HG02763 (cell line): ENCODE results near the gene NPHS1.
A peak's percentile ranks its signal among the peaks of the same experiment; 100 is the strongest.
"Not testable (repeated sequence)": the region's sequence is repeated elsewhere in the genome, so short reads cannot be mapped to it uniquely, and the experiment has no call there.

ENCODE experiments used
- ATAC-seq: cut with Tn5 transposase; IDR thresholded peaks from one replicate; pipeline ENCODE4 v1.9.1; 2021; ENCODE audit warnings: mild to moderate bottlenecking, moderate library complexity; ENCODE audit not compliant: unreplicated experiment

NPHS1 gene, protein sequence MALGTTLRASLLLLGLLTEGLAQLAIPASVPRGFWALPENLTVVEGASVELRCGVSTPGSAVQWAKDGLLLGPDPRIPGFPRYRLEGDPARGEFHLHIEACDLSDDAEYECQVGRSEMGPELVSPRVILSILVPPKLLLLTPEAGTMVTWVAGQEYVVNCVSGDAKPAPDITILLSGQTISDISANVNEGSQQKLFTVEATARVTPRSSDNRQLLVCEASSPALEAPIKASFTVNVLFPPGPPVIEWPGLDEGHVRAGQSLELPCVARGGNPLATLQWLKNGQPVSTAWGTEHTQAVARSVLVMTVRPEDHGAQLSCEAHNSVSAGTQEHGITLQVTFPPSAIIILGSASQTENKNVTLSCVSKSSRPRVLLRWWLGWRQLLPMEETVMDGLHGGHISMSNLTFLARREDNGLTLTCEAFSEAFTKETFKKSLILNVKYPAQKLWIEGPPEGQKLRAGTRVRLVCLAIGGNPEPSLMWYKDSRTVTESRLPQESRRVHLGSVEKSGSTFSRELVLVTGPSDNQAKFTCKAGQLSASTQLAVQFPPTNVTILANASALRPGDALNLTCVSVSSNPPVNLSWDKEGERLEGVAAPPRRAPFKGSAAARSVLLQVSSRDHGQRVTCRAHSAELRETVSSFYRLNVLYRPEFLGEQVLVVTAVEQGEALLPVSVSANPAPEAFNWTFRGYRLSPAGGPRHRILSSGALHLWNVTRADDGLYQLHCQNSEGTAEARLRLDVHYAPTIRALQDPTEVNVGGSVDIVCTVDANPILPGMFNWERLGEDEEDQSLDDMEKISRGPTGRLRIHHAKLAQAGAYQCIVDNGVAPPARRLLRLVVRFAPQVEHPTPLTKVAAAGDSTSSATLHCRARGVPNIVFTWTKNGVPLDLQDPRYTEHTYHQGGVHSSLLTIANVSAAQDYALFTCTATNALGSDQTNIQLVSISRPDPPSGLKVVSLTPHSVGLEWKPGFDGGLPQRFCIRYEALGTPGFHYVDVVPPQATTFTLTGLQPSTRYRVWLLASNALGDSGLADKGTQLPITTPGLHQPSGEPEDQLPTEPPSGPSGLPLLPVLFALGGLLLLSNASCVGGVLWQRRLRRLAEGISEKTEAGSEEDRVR (N-terminal part only)

DNA sequence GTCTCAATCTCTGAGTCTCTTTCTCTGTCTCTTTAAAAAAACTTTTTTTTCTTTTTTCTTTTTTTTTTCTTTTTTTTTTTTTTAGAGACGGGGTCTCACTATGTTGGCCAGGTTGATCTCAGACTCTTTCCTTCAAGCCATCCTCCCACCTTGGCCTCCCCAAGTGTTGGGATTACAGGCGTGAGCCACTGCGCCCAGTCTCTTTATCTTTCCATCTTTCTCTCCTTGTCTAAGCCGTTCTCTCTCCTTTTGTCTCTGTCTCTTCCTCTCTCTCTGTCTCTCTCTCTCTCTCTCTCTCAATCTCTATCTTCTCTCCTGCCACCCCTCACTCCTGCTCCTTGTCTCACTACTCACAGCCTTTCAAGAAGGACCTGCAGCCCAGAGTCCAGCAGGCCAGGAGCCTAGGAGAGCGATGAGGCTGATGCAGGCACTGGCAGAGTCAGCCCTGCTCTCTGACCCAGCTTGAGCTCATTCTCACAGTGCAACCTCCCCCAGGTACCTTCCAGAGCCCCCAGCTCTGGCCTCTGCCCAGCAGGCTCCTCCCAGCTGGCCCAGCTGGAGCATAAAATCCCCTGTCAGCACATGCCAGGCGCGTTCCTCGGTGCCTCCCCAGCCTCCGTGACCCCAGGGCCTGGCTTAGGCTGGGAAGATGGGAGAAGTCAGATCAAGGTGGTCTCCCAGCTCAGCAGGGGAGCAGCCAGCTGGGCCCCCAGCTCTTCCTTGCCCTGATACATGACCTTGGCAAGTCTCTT is at the start of gene NPHS1:
NPHS1 (minus strand) TSS at position 476 of the 752 bp plus-strand sequence. CDS start 667 bp downstream, outside the sequence.
- no peak for ATAC-seq

DNA sequence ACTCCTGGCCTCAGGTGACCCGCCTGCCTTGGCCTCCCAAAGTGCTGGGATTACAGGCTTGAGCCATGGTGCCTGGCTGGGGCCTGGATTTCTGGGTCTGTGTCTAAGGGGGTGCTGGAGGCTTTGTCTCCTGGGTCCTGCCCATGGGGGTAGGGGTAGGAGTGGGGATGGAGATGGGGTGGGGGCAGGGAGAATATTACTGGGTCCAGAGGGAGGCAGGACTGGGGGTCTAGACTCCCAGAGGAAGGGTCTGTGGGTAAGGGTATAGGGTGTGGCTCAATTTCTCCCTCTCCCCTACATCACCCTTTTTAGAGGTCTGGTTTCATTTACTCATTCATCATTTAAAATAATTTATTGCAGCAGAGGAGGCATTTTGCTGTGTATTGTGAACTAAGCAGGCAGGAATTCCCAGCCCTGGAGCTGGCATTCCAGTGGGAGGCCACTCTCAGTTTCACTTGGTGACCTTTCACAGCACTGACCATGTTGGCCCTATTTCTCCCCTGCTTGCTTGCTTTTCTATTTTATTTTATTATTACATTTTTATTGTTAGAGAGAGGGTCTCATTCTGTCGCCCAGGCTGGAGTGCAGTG is 48.8 kb upstream of the NPHS1 start:
- no peak for ATAC-seq

DNA sequence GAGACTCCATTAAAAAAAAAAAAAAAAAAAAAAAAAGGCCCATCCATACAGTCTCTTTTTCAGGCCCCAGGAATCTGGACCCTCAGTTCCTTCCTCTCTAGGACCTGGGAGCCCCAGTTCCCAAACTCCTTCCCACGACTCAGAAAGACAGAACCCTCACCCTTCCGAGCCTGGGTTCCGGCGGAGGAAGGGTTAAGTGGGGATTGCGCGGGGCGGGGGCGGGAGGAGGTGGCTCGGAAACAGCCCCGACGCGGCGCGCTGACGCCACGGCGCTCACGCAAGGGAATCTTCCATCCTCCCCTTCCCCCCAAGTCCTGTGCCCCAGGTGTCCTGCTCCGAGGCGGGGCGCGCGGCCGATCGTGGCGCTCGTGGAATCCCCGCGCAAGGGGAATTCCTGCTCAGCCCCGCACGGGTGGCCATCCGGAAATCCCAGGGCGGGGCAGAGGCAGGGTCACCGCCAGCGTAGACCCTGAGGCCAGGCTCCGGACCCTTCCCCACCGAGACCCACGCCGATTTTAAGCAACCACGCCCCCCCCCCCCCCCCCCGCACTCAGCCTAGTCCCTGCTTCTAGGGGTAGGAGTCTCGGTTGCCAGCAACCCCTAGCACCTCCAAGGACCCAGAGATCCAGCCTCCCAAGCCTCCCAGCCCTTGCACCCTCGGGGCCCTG is 47.4 kb upstream of the NPHS1 start:
- ATAC-seq: peak; percentile 45

DNA sequence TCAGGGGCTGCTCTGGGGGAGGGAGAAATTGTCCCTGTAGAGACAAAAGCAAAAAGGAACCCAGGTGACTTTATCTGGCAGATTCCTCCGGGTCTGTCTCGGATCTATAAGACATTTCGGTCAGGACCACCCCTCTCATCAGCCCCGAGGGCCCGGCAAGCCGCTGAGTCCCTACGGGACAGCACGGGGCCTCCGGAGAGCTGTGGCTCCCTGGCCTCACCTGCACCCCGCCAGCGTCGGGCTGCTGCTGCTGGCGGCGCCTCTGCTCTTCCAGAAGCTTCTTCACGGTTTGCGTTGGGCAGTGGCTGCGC is 46.1 kb upstream of the NPHS1 start:
- ATAC-seq: no peak

DNA sequence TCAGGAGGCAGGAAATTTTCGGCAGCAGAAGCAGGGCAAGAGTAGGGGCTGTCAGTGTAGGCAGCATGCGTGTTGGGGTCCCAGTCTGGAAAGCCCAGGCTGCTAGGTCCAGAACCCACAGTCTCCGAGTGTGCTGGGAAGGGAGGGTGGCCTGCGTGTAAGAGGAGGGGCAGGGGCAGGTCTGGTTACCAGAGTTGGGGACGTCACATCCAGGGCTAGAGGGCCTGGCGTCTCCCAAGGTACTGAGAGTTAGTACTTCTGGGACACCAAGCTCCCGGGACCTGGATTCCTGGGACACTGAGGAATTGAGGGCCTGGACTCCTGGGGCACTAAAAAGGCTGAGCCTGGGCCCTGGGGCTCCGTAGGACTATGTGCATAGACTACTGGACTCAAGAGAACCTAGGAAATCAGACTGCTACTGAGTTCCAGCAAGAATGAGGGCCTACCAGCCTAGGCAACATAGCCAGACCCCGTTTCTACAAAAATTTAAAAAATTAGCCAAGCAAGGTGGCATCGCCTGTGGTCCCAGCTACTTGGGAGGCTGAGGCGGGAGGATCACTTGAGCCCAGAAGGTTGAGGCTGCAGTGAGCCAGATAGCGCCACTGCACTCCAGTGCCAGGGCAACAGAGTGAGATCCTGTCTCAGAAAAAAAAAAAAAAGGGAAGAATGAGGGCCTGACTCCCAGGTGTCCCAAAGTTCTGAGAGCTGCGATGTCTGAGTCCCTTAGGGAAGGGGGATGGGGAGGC is 45.6 kb upstream of the NPHS1 start:
- no peak for ATAC-seq

DNA sequence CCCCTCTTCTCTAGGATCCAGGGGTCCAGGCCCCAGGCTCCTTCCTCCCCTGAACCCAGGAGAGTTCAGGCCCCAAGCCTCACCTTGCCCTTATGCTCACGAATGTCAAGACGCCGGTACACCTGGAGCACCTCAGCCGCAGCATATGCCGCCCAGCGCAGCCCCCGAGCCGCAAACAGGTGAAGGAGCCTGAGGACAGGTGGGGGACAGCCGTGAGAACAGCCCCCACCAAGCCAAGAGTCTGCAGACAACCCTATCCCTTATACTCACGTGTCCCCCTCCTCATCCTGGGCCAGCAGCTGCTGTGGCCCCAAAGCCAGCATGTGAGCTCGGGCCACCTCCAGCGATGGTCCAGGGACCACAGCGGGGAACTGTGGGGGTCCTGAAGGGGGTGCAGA is 44.3 kb upstream of the NPHS1 start:
- ATAC-seq: no peak

DNA sequence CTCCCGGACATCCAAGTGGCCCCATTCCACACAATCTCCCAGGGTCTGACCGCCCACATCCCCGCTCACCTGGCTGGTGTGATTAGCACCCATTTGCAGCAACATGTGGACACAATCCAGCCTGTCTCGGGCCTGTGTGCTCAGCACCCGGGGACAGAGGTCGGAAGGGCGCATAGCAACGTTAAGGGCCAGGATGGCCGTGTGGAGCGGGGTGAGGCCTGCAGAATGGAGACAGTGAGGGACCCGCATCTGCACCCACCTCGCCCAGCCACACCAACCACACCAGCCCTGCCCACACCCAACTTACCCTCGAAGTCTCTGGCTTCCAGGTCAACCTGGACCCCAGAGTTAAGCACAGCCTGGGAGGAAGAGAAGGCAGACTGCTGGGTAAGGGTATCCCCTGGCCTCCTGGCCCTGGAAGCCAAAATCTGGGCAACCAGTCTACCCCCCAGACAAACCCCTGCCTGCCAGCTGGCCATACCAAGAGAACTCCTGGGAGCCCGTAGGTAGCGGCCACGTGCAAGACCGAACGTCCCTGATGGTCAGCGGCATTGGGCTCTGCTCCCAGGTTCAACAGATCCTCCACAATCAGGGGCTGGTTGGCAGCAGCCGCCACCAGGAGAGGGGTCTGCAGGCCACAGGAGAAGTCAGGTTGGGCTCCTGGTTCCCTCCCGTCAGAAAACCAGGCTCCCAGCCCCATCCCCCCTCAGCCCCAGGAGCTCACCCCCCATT is 43.8 kb upstream of the NPHS1 start:
- ATAC-seq: no peak

GRCh38 chr19:35894342-35894741 is 42.0 kb upstream of the NPHS1 start:
- ATAC-seq: no peak

GRCh38 chr19:35891819-35892218 is 39.5 kb upstream of the NPHS1 start:
- ATAC-seq: not testable (repeated sequence)

DNA sequence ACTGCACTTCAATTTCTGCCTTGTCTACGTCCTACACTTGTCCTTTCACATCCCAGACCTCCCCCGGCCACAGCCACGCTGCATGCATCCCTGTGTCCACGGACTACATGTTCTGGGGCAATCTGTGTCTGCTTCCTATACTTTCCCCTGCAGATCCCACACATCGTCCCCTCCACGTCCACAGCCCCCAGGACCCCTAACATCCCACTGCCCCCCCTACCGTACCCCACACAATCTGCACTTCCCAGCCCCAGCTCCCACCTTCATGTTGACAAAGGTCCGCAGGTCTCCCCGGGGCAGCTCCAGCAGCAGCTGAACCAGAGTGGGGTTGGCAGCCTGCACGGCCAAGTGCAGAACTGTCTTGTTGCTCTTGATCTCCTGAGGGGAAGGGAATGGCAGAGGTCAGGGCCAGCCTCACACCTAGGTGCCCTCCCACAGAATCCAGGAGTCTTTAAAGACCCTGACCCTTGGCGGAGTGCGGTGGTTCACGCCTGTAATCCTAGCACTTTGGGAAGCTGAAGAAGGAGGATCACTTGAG is 37.9 kb upstream of the NPHS1 start:
- no peak for ATAC-seq

DNA sequence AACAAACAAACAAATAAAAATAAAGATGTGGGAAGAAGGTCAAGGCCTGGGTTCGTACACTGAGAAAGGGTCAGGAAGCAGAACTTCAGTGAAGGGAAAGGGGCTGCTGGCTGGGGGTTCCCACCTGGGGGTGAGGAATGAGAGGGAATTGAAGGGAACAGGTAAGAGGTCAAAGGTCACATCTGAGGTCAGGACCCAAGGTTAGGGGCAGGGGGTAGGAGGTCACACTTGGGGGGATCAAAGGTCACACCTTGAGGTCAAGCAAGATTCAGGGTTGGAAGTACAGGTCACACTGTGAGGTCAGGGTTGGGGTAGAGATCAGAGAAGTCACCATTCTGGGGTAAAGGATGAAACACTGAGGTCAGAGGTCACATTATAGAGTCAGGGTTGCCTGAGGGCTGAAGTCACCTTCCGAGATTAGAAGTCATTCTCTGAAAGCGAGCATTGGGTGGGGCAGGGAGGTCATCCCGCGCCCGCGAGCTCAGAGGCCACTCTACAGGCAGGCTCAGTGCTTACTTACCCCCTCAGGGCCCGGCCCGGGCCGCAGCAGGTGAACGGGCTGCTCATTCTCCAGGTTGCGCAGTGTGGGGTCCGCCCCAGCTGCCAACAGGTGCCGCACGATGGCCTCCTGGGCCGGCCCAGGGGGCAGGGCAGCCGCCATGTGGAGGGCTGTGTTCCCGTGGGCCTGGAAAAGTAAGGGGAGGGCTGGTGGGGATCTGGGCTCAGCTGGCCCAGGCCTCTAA is 37.2 kb upstream of the NPHS1 start:
- ATAC-seq: no peak

DNA sequence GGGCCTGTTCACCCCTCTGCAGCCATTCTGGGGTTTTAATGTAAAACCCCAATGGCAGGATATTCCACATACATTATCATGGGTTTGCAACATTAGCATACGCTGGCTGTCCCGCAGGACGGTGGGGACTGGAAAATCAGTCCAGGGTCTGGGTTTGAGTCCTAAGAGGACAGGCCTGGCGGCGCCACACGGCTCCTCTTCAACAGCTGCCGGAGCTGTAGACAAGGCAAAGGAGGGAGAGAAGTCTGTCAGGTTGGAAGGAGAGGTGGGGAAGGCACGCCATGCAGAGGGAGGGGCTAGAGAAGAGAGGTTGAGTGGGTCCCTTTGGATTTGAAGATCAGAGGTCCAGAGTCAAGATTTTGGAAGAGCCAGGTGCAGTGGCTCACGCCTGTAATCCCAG is 36.1 kb upstream of the NPHS1 start:
- no peak for ATAC-seq

GRCh38 chr19:35887197-35887596 is 34.9 kb upstream of the NPHS1 start:
- no peak for ATAC-seq

GRCh38 chr19:35885904-35886303 is 33.6 kb upstream of the NPHS1 start:
- no peak for ATAC-seq

DNA sequence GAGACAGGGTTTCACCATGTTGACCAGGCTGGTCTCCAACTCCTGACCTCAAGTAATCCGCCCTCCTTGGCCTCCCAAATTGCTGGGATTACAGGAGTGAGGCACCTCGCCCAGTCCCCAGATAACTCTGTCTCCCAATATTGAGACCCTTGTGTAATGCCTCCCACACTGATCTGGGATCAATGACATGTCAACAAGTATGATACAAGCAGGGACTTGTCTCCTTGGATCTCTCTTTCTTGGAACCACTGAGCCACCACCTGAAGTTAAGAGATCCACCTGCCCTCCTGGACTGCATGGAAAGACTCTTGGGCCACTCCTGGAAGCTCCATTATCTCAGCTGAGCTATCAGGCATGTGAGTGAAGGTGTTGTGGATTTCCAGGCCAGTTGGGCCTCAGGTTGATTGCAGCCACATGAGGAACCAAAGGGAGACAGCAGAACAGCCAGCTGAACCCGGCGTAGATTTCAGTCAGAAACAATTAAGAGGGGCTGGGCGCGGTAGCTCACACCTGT is 33.0 kb upstream of the NPHS1 start:
- no peak for ATAC-seq

DNA sequence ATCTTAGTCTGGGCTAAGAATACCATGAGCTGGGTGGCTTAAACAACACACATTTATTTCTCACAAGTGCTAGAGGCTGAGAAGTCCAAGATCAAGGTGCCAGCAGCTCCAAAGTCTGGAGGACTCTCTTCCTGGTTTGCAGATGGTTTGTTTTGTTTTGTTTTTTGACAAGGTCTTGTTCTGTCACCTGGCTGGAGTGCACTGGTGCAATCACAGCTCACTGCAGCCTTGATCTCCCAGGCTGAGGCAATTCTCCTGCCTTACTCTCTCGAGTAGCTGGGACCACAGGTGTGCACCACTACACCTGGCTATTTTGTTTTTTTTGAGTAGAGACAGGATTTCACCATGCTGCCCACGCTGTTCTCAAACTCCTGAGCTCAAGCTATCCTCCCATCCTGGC is 31.6 kb upstream of the NPHS1 start:
- no peak for ATAC-seq

DNA sequence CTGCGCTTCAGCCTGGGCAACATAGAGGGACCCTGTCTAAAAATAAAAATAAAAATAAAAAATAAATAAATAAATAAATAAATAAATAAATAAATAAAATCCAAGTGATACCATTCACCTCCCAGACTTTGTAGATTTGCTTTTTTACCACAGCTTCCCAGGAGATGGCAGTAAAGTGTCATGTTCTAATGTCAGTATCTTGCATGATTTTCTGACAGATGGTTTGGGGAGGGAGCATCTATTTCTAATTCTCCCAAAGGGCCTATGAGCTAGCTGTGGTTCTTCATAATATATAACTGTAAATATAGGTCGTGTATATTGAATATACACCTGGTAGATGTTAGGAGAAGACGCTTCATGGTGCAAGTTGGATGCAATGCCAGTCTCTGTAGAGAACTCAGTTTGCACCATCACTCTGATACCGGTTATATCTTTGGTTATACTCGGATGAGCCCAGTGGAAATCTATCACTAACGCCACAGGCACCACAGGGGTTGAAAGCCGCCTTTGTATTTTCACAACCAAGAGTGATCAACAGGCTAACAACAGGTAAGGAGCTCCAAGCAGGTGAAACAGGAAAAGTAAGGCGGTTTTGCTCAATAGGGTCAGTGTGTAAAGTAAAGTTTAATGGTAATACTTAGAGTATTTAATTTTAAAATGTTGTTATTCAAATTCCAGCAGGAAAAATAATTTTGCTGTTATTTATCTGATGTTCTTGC is 30.0 kb upstream of the NPHS1 start:
- ATAC-seq: no peak
